ENCODE results near the gene KDM8. TPM values are rescaled to one million over a fixed set of nuclear protein-coding genes. Genes with fewer than 3 reads are reported as not detected.

Gene KDM8
- total RNA-seq, 4 donors from 2014 or later: 2.0 to 4.6 (median 2.6) TPM

- no peak for ATAC-seq (ENCODE audit: low FRiP score)
- no peak for DNase-seq (ENCODE audit: low spot score)
- TF ChIP-seq CTCF (IDR thresholded peaks at IDR 0.05): no peak
These were observed 12.9 kb upstream of the KDM8 start for GRCh38 chr16:27190316-27190871.

DNA sequence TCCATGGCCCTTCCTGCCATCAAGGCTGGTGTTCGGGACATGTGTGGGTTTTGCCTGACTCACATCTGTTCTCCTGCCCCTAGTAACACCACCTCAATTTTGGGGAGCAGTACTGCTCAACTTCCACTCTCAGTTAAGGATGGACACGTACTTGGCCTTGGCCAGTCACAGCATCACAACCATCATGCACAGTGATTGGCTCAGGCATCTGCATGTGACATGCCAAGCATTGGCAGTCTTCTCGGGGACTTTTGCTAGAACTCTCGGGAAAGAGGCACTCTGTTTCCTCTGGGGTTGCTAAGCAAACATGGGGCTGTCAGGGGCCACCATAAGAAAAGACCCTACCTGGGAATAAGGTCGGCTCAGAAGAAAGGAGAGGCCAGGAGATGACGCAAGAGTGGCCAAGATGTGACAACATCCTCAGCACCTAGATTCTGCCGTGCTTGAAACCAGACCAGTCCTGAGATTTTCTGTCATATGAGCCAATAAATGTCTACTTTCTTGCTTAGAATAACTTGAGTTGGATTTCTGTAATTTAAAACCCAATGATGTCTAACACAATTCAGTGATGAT, 11.9 kb upstream of the KDM8 start:
- DNase-seq (ENCODE audit: low spot score) (no peak), ATAC-seq (ENCODE audit: low FRiP score) (no peak)
- no peak for TF ChIP-seq CTCF (IDR thresholded peaks at IDR 0.05)

GRCh38 chr16:27193300-27193990, 9.9 kb upstream of the KDM8 start:
- DNase-seq (ENCODE audit: low spot score) (no peak), ATAC-seq (ENCODE audit: low FRiP score) (no peak)
- TF ChIP-seq CTCF (IDR thresholded peaks at IDR 0.05): no peak

DNA sequence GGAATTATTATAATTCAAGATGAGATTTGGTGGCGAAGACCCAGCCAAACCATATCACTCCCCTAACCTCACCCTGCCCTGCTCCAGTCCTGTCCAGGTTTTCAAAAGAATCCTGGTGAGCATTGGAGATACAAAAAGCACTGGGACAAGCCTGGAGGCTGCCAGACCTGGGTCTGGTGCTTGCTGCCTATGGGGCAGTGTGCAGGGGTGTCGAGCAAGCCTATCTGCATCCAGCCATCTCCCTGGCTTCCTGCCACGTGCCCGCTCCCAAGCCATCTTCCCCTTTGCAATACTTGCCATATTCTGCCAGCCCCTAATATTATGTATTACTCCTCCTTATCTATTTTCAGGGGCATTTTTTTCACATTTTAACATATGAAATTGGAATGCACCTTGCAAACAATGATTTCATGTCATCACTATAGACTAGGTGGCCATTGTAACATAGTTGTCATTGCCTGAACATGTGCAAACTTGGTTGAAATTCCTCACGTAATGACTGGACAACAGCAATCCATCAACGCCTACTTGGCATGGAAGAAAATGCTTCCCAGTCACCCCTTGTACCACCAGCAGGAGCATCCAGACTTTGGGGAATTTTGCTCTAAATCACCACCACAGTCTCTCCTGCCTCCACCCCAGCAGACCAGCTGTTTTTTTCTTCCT, 8.1 kb upstream of the KDM8 start:
- no peak for TF ChIP-seq CTCF (IDR thresholded peaks at IDR 0.05)
- no peak for ATAC-seq (ENCODE audit: low FRiP score)

GRCh38 chr16:27195941-27196595, 7.3 kb upstream of the KDM8 start:
- no peak for TF ChIP-seq CTCF (IDR thresholded peaks at IDR 0.05)
- ATAC-seq (ENCODE audit: low FRiP score) (no peak), DNase-seq (ENCODE audit: low spot score) (no peak)

More for the DNA sequence above, 8.1 kb upstream of the KDM8 start:
- no peak for DNase-seq (ENCODE audit: low spot score)

GRCh38 chr16:27197004-27197403, 6.3 kb upstream of the KDM8 start:
- ATAC-seq (ENCODE audit: low FRiP score): no peak
- no peak for TF ChIP-seq CTCF (IDR thresholded peaks at IDR 0.05)
- no peak for DNase-seq (ENCODE audit: low spot score)
